Right lobe of liver (tissue), 6 donors: Measurements from ENCODE around the gene FARS2. TPM values are rescaled to one million over a fixed set of nuclear protein-coding genes. Genes with fewer than 3 reads are reported as not detected.

Experiments used
- ATAC-seq, 4 donors: fragments of 200-7000 bp; cut with Tn5 transposase; one replicate each; pipeline ENCODE4 v1.9.1; 2020; ENCODE audit warnings: mild to moderate bottlenecking in 4 of 4, moderate library complexity in 4 of 4
- DNase-seq, 3 donors: peaks; one replicate each; pipeline ENCODE4 v3.0.0-alpha.2; 2020
- H3K27ac ChIP-seq, 3 donors: fragments of 200-600 bp; one replicate each; pipeline ENCODE4 v1.8.0; 2022
- H3K27me3 ChIP-seq, 2 donors: fragments of 200-600 bp; one replicate each; pipeline ENCODE4 v1.8.0; 2022
- H3K36me3 ChIP-seq, 4 donors: fragments of 200-600 bp; sonication (generic) in 1 of 4; one replicate each; pipeline versions ENCODE4 v1.5.1 to v1.8.0; 2017 to 2022; ENCODE audit warnings: control low read depth in 1 of 4
- H3K4me1 ChIP-seq, 4 donors: fragments of 200-600 bp; sonication (generic) in 1 of 4; one replicate each; pipeline versions ENCODE4 v1.5.1 to v1.8.0; 2017 to 2022; ENCODE audit warnings: control low read depth in 1 of 4
- H3K4me3 ChIP-seq, 3 donors: fragments of 200-600 bp; one replicate each; pipeline ENCODE4 v1.8.0; 2022
- H3K9me3 ChIP-seq, 4 donors: fragments of 200-600 bp; sonication (generic) in 1 of 4; one replicate each; pipeline versions ENCODE4 v1.5.1 to v1.8.0; 2017 to 2022; ENCODE audit warnings: control low read depth in 1 of 4
- POLR2A ChIP-seq: fragments of 450-650 bp; IDR thresholded peaks from one replicate; pipeline ENCODE4 v1.6.1; 2017; ENCODE audit warnings: antibody characterized with exemption, mild to moderate bottlenecking
- WGBS: methylation state at CpG from one replicate; pipeline ENCODE4 v1.1.6; 2018; ENCODE audit warnings: low coverage, low lambda C conversion rate; ENCODE audit not compliant: insufficient coverage; ENCODE audit errors: missing lambda C conversion rate; 5-methylcytosine and 5-hydroxymethylcytosine counted together
- intact Hi-C, 2 donors: fragments of 100-400 bp; cut with DNase I; formaldehyde crosslinking; loops; one replicate each; pipeline versions ENCODE4 v1.11.2 to v1.14.1; 2022
- total RNA-seq, 6 experiments: library from RNA; depleted of rRNA in 2 of 6; stranded (reverse); fragments of >200 nt in 2 of 6; fragmentation: NEBNext Ultra II Directional in 3 of 6; extraction: Animal tissue kit (Norgen Biotek cat#: 25700) in 3 of 6; gene quantifications; one replicate each; pipeline versions ENCODE4 v1.1.0 to v1.2.4, GENCODE V29; 2016 to 2023
- TF ChIP-seq, protein P1 (sequence below), 4 donors: fragments of 200-600 bp in 3 of 4; fragments of 450-650 bp in 1 of 4; IDR thresholded peaks; one replicate each; pipeline versions ENCODE4 v1.5.1 to v1.8.0; 2016 to 2022; ENCODE audit warnings: antibody characterized with exemption in 4 of 4, mild to moderate bottlenecking in 2 of 4
- donor health status: DM: no; HTN: yes; CAD: no.
- donor health status: DM: no; HTN: no; CAD: no.
- donor health status: DM: no; HTN: no; CAD: no.
- donor health status: DM: no; HTN: yes; CAD: no.
- donor health status: DM: no; HTN: yes; CAD: no.

FARS2 gene
- total RNA-seq, 6 experiments from 2014 or later: 7.2 to 12.9 (median 11.7) TPM

DNA sequence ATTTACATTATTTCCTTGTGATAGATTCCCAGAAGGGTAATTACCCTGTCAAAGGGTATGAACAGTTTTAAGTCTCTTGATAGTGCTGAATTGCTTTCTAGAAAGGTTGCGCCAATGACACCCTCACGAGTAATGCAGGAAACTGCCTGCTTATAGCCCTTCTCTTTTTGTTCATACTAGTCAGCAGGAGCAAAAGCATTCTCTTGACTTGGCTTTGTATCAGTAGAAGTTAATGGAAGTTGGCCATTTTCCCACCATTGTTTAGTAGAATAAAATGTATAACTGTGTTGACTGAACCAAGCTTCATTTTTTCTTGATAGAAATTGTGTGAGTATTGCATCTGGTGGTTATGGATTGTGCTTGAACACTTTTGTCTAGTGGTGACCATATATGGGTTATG lies 100.1 kb downstream of the FARS2 start:
- Histone ChIP-seq H3K36me3 (no peaks in the 10 kb centered on the region), H3K4me1 (no peaks in the 10 kb centered on the region), H3K9me3 (no peaks in the 10 kb centered on the region), H3K27ac (no peak overlapping the region), H3K27me3 (no peaks in the 10 kb centered on the region), H3K4me3 (no peak overlapping the region)
- no peak for DNase-seq
- 89% methylated on average over 2 of the region's 2 CpGs for WGBS
- peak in 1 of 4 donors; percentile 36 for ATAC-seq
- intact Hi-C loops: no loop called here
- no peak for TF ChIP-seq POLR2A
- TF ChIP-seq, protein P1, sequence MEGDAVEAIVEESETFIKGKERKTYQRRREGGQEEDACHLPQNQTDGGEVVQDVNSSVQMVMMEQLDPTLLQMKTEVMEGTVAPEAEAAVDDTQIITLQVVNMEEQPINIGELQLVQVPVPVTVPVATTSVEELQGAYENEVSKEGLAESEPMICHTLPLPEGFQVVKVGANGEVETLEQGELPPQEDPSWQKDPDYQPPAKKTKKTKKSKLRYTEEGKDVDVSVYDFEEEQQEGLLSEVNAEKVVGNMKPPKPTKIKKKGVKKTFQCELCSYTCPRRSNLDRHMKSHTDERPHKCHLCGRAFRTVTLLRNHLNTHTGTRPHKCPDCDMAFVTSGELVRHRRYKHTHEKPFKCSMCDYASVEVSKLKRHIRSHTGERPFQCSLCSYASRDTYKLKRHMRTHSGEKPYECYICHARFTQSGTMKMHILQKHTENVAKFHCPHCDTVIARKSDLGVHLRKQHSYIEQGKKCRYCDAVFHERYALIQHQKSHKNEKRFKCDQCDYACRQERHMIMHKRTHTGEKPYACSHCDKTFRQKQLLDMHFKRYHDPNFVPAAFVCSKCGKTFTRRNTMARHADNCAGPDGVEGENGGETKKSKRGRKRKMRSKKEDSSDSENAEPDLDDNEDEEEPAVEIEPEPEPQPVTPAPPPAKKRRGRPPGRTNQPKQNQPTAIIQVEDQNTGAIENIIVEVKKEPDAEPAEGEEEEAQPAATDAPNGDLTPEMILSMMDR (IDR thresholded peaks at IDR 0.05): no peak

- no peak for ATAC-seq
- intact Hi-C loops: no loop called here
- no peaks in the 10 kb centered on the region for H3K4me1 ChIP-seq
- TF ChIP-seq POLR2A: no peak
- TF ChIP-seq, protein P1 (IDR thresholded peaks at IDR 0.05): no peak
- no peaks in the 10 kb centered on the region for H3K9me3 ChIP-seq
- no peaks in the 10 kb centered on the region for H3K27me3 ChIP-seq
- no peak for DNase-seq
- no peaks in the 10 kb centered on the region for H3K36me3 ChIP-seq
- H3K4me3 ChIP-seq: no peak overlapping the region
- WGBS: 87% methylated on average over 3 of the region's 4 CpGs
- H3K27ac ChIP-seq: no peak overlapping the region
These were observed 104.3 kb downstream of the FARS2 start for GRCh38 chr6:5365436-5366195.

- Histone ChIP-seq H3K9me3 (no peaks in the 10 kb centered on the region), H3K27me3 (no peaks in the 10 kb centered on the region), H3K36me3 (no peaks in the 10 kb centered on the region), H3K27ac (no peak overlapping the region), H3K4me1 (no peaks in the 10 kb centered on the region), H3K4me3 (no peak overlapping the region)
- DNase-seq (no peak), ATAC-seq (no peak)
- 87% methylated on average over 2 of the region's 3 CpGs for WGBS
- intact Hi-C loops: no loop called here
- TF ChIP-seq, protein P1 (IDR thresholded peaks at IDR 0.05): no peak
- no peak for TF ChIP-seq POLR2A
These were observed 105.6 kb downstream of the FARS2 start for GRCh38 chr6:5366941-5367340.

DNA sequence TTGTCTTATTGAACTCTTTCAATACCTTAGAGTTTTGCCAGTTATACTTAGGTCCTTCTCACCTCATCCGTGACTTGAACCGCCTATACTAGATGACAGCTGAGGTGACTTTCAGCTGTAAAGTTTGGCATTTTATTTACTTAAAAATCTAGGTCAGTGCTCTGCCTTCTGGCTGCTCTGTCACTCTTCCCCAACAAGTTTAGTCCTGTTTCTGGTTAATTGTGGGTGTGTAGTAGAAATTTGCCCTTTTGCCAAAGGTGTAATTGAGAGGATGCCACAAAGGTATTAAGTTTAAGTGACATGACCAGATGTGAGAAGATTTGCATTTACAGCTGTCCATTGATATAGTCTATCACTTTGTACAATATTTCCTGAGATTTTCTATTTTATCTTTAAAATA lies 106.2 kb downstream of the FARS2 start:
- Histone ChIP-seq H3K4me1 (no peaks in the 10 kb centered on the region), H3K4me3 (no peak overlapping the region), H3K27ac (no peak overlapping the region), H3K9me3 (no peaks in the 10 kb centered on the region), H3K36me3 (no peaks in the 10 kb centered on the region), H3K27me3 (no peaks in the 10 kb centered on the region)
- intact Hi-C loops: no loop called here
- WGBS: 79% methylated on average over 2 of the region's 2 CpGs
- no peak for TF ChIP-seq POLR2A
- TF ChIP-seq, protein P1 (IDR thresholded peaks at IDR 0.05): no peak
- DNase-seq (no peak), ATAC-seq (no peak)
